Measurements from ENCODE around the gene FAT1.

DNA sequence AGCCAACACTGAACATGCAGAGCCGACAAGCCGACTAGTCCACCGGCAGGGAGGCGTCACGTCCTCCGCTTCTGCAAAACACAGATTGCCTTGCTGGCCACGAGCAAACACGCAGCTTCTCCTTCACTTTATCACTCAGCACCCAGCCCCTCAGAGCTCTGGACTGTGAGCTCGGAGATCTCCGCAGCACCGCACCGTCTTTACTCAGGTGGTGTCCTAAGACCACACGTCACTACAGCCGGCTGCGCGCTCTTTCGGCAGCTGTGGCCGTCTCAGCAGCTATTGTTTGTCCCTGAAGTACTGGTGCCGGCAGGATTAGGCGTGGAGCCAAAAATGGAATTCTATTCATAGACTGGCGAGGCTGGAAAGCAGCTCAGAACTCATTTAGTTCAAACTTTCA is 72.0 kb downstream of the FAT1 start:
- TF ChIP-seq, protein P1, sequence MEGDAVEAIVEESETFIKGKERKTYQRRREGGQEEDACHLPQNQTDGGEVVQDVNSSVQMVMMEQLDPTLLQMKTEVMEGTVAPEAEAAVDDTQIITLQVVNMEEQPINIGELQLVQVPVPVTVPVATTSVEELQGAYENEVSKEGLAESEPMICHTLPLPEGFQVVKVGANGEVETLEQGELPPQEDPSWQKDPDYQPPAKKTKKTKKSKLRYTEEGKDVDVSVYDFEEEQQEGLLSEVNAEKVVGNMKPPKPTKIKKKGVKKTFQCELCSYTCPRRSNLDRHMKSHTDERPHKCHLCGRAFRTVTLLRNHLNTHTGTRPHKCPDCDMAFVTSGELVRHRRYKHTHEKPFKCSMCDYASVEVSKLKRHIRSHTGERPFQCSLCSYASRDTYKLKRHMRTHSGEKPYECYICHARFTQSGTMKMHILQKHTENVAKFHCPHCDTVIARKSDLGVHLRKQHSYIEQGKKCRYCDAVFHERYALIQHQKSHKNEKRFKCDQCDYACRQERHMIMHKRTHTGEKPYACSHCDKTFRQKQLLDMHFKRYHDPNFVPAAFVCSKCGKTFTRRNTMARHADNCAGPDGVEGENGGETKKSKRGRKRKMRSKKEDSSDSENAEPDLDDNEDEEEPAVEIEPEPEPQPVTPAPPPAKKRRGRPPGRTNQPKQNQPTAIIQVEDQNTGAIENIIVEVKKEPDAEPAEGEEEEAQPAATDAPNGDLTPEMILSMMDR (conservative IDR thresholded peaks at IDR 0.05 in 1 of 2, IDR thresholded peaks at IDR 0.05 in 1 of 2; ENCODE audit: low read depth in 1 of 2, low read length in 2 of 2), result no peak
- no peak for TF ChIP-seq EZH2 (IDR thresholded peaks at IDR 0.05; ENCODE audit: low read length, missing control alignments)

Measured in fibroblast of lung (primary cell).